Measurements from ENCODE around the gene SPINT2.

The SPINT2 gene

GRCh38 chr19:38233740-38234251 lies 30.6 kb upstream of the SPINT2 start:
- peak; percentile 83 for TF ChIP-seq CTCF (IDR thresholded peaks at IDR 0.05)

GRCh38 chr19:38234615-38235014 lies 29.8 kb upstream of the SPINT2 start:
- TF ChIP-seq CTCF (IDR thresholded peaks at IDR 0.05) = no peak

- no peak for TF ChIP-seq CTCF (IDR thresholded peaks at IDR 0.05)
These were observed 24.6 kb upstream of the SPINT2 start for GRCh38 chr19:38239816-38240215.

GRCh38 chr19:38243279-38243673 lies 21.1 kb upstream of the SPINT2 start:
- TF ChIP-seq CTCF (IDR thresholded peaks at IDR 0.05) = no peak

GRCh38 chr19:38245826-38246498 lies 18.4 kb upstream of the SPINT2 start:
- TF ChIP-seq CTCF (IDR thresholded peaks at IDR 0.05) = no peak

GRCh38 chr19:38247126-38247525 lies 17.2 kb upstream of the SPINT2 start:
- TF ChIP-seq CTCF (IDR thresholded peaks at IDR 0.05) = no peak

- TF ChIP-seq CTCF (IDR thresholded peaks at IDR 0.05) = no peak
These were observed 16.6 kb upstream of the SPINT2 start for GRCh38 chr19:38247734-38248268.

Data from LNCAP (cell line).